ENCODE data around the gene ZFP37. TPM values are rescaled to one million over a fixed set of nuclear protein-coding genes. Genes with fewer than 3 reads are reported as not detected.

Gene ZFP37
- total RNA-seq, 4 donors from 2014 or later: 1.1 to 3.7 (median 1.4) TPM

DNA sequence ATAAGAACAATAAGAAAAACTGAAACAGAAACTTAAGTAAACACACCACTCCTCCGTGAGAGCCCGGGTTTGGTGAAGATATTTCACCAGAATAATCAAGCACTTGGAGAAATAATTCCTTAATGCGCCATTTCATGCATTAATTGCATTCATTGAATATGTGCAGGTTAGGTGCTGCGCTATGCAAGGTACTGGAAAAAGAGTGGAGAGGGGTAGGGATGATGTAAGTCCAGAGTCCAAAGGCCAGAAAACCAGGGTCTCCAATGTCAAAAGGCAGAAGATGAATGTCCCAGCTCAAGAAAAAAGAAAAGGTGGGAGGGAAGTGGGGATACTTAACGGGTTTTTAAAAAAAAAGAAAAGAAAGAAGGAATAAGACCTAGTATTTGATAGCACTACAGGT, 669 bp upstream of the ZFP37 start:
- TF ChIP-seq CTCF (IDR thresholded peaks at IDR 0.05) (no peak), POLR2A (IDR thresholded peaks at IDR 0.05) (no peak), POLR2AphosphoS5 (IDR thresholded peaks at IDR 0.05) (no peak), EP300 (IDR thresholded peaks at IDR 0.05) (no peak)
- peaks cover 40% of the 10 kb centered on the region for H3K27me3 ChIP-seq
- peak overlapping the region; percentile 75 for H3K4me3 ChIP-seq
- H3K9me3 ChIP-seq: peaks cover 32% of the 10 kb centered on the region
- no peak for DNase-seq (ENCODE audit: low spot score in 2 of 2)
- WGBS: 43% methylated on average over 5 of the region's 5 CpGs
- no peaks in the 10 kb centered on the region for H3K36me3 ChIP-seq
- no peak overlapping the region for H3K27ac ChIP-seq
- peaks cover 5% of the 10 kb centered on the region for H3K4me1 ChIP-seq

DNA sequence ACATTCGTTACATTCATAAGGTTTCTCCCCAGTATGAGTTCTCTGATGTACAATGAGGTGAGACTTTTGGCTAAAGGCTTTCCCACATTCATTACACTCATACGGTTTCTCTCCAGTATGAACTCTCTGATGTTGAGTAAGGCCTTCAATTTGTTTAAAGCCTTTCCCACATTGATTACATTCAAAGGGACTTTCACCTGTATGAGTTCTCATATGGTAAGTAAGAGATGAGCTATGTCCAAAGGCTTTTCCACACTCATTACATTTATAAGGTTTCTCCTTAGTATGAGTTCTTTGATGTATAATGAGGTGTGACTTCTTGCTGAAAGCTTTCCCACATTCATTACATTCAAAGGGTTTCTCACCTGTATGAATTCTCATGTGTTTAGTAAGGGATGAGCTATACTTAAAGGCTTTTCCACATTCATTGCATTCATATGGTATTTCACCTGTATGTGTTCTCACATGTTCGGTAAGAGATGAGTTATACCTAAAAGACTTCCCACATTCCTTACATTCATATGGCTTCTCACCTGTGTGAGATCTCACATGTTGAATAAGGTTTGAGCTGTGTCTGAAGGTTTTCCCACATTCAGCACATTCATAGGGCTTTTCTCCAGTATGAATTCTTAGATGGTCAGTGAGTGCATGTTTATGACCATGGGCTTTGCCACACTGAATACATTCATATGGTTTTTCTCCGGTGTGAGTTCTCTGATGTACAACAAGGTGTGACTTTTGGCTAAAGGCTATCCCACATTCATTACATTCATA, 13.5 kb downstream of the ZFP37 start:
- H3K27me3 ChIP-seq: no peaks in the 10 kb centered on the region
- peaks cover 35% of the 10 kb centered on the region for H3K36me3 ChIP-seq
- no peak for TF ChIP-seq EP300 (IDR thresholded peaks at IDR 0.05)
- TF ChIP-seq CTCF (IDR thresholded peaks at IDR 0.05): no peak
- no peak for TF ChIP-seq POLR2AphosphoS5 (IDR thresholded peaks at IDR 0.05)
- no peak for TF ChIP-seq POLR2A (IDR thresholded peaks at IDR 0.05)

DNA sequence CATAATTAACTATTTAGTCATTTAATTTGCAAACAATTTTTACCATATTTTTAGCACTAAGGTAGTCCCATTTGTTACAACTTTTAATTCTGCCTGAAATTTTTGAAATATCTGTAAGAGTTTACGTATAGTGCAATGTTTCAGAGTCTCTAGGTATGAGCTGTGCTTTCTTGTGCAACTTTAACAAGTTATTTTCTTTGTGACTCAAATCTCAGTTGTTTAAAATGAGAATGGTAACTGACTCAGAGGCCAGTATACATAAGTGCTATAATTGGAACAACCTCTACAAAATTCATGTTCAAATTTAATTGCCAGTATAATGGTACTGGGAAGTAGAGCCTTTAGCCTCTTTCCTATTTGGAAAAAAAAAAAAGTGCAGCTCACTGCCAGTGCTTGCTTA, 30.3 kb downstream of the ZFP37 start:
- H3K27me3 ChIP-seq: no peaks in the 10 kb centered on the region
- H3K4me1 ChIP-seq: no peaks in the 10 kb centered on the region
- TF ChIP-seq POLR2AphosphoS5 (IDR thresholded peaks at IDR 0.05) (no peak), EP300 (IDR thresholded peaks at IDR 0.05) (no peak), POLR2A (IDR thresholded peaks at IDR 0.05) (no peak), CTCF (IDR thresholded peaks at IDR 0.05) (no peak)
- WGBS: 79% methylated on average over 1 of the region's 1 CpG
- no peak overlapping the region for H3K4me3 ChIP-seq
- H3K9me3 ChIP-seq: peaks cover 16% of the 10 kb centered on the region
- no peaks in the 10 kb centered on the region for H3K36me3 ChIP-seq
- no peak for DNase-seq (ENCODE audit: low spot score in 2 of 2)
- H3K27ac ChIP-seq: no peak overlapping the region

More for the DNA sequence above, 13.5 kb downstream of the ZFP37 start:
- H3K27ac ChIP-seq: no peak overlapping the region
- no peak for DNase-seq (ENCODE audit: low spot score in 2 of 2)
- peaks cover 92% of the 10 kb centered on the region for H3K9me3 ChIP-seq
- WGBS: 92% methylated on average over 4 of the region's 4 CpGs
- no peaks in the 10 kb centered on the region for H3K4me1 ChIP-seq
- no peak overlapping the region for H3K4me3 ChIP-seq

- no CpG with 5 or more reads among the region's 3 CpGs for WGBS
- no peaks in the 10 kb centered on the region for H3K27me3 ChIP-seq
- H3K9me3 ChIP-seq: peaks cover 37% of the 10 kb centered on the region
- no peak overlapping the region for H3K4me3 ChIP-seq
- no peaks in the 10 kb centered on the region for H3K4me1 ChIP-seq
- no peak for DNase-seq (ENCODE audit: low spot score in 2 of 2)
- no peak overlapping the region for H3K27ac ChIP-seq
- TF ChIP-seq POLR2AphosphoS5 (IDR thresholded peaks at IDR 0.05) (no peak), POLR2A (IDR thresholded peaks at IDR 0.05) (no peak), CTCF (IDR thresholded peaks at IDR 0.05) (no peak), EP300 (IDR thresholded peaks at IDR 0.05) (no peak)
- H3K36me3 ChIP-seq: no peaks in the 10 kb centered on the region
Observed at GRCh38 chr9:113018247-113018646, 38.3 kb downstream of the ZFP37 start.

DNA sequence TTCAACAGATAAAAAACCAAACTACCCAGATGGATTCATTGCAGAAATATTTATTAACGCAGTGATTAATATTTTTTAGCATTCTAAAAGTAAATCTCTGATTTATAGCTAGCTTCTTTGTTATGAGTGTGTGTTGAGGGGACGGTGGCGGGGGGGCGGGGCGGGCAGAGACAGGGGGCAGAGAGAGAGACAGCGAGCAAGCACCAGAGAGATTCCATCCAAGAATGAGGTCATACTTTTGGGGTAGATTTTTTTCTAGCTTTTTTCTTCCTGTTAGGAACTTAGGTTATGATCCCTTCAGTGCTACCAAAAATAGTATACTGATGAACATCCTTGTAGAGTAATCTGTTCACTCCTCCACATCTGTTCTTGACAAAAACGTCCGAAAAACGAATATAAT, 44.0 kb downstream of the ZFP37 start:
- Histone ChIP-seq H3K36me3 (no peaks in the 10 kb centered on the region), H3K9me3 (peaks cover 18% of the 10 kb centered on the region), H3K27ac (no peak overlapping the region), H3K4me3 (peak overlapping the region; percentile 18), H3K4me1 (no peaks in the 10 kb centered on the region), H3K27me3 (peaks cover 6% of the 10 kb centered on the region)
- DNase-seq (ENCODE audit: low spot score in 2 of 2): no peak
- no peak for TF ChIP-seq CTCF (IDR thresholded peaks at IDR 0.05)
- no peak for TF ChIP-seq POLR2AphosphoS5 (IDR thresholded peaks at IDR 0.05)
- TF ChIP-seq POLR2A (IDR thresholded peaks at IDR 0.05): no peak
- no peak for TF ChIP-seq EP300 (IDR thresholded peaks at IDR 0.05)
- WGBS: 38% methylated on average over 9 of the region's 9 CpGs
